GF-D8 (cell line): ENCODE measurements around the gene MGAT2.
"Not testable (repeated sequence)": the region's sequence is repeated elsewhere in the genome, so short reads cannot be mapped to it uniquely, and the experiment has no call there.

Experiments
- DNase-seq: peaks from one replicate; lab custom pipeline; 2025; lab: John Stamatoyannopoulos, UW

The MGAT2 gene

GRCh38 chr14:49612671-49613070, 7.9 kb upstream of the MGAT2 start:
- DNase-seq = no peak

GRCh38 chr14:49614196-49614595, 6.4 kb upstream of the MGAT2 start:
- no peak for DNase-seq

GRCh38 chr14:49615776-49616175, 4.8 kb upstream of the MGAT2 start:
- DNase-seq = no peak

GRCh38 chr14:49617852-49618519, 2.6 kb upstream of the MGAT2 start:
- no peak for DNase-seq

- not testable (repeated sequence) for DNase-seq
Observed at GRCh38 chr14:49619273-49619672, 1.3 kb upstream of the MGAT2 start.

- no peak for DNase-seq
Observed at GRCh38 chr14:49619730-49620129, 869 bp upstream of the MGAT2 start.

- peak; percentile 34 for DNase-seq
Observed at GRCh38 chr14:49621114-49621881, 699 bp downstream of the MGAT2 start.

GRCh38 chr14:49622022-49622607, 1.5 kb downstream of the MGAT2 start:
- DNase-seq = no peak

GRCh38 chr14:49623387-49623786, 2.8 kb downstream of the MGAT2 start:
- DNase-seq = no peak

GRCh38 chr14:49623941-49624839, 3.6 kb downstream of the MGAT2 start:
- no peak for DNase-seq

GRCh38 chr14:49633640-49634546, 13.3 kb downstream of the MGAT2 start:
- DNase-seq = peak; percentile 84

- DNase-seq = peak; percentile 45
Observed at GRCh38 chr14:49634547-49635334, 14.1 kb downstream of the MGAT2 start, which contains the start of gene DNAAF2. DNAAF2 (minus strand) TSS chr14:49635244; CDS start chr14:49635149, 95 bp downstream.

GRCh38 chr14:49636866-49637265, 16.3 kb downstream of the MGAT2 start:
- DNase-seq = no peak

GRCh38 chr14:49637534-49638078, 17.0 kb downstream of the MGAT2 start:
- DNase-seq = no peak

- no peak for DNase-seq
Observed at GRCh38 chr14:49640540-49641417, 20.2 kb downstream of the MGAT2 start.

GRCh38 chr14:49641697-49642129, 21.1 kb downstream of the MGAT2 start:
- DNase-seq = no peak

GRCh38 chr14:49642163-49642562, 21.6 kb downstream of the MGAT2 start:
- DNase-seq = no peak

GRCh38 chr14:49653508-49653907, 32.9 kb downstream of the MGAT2 start:
- DNase-seq = no peak

- no peak for DNase-seq
Observed at GRCh38 chr14:49654511-49654910, 33.9 kb downstream of the MGAT2 start.
